Hindlimb muscle (tissue), 1 donor: ENCODE measurements around the gene OR6M1. TPM values are rescaled to one million over a fixed set of nuclear protein-coding genes. Genes with fewer than 3 reads are reported as not detected.

ENCODE experiments used
- DNase-seq: peaks from one replicate; pipeline ENCODE4 v3.0.0-alpha.2; 2013
- polyA plus RNA-seq: library from polyadenylated mRNA; unstranded; fragments of 120-200 nt; gene quantifications from one replicate; pipeline ENCODE4 v1.2.1, GENCODE V29; 2013; ENCODE audit not compliant: insufficient read length

OR6M1 gene, protein sequence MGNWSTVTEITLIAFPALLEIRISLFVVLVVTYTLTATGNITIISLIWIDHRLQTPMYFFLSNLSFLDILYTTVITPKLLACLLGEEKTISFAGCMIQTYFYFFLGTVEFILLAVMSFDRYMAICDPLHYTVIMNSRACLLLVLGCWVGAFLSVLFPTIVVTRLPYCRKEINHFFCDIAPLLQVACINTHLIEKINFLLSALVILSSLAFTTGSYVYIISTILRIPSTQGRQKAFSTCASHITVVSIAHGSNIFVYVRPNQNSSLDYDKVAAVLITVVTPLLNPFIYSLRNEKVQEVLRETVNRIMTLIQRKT
- not detected for polyA plus RNA-seq

DNA sequence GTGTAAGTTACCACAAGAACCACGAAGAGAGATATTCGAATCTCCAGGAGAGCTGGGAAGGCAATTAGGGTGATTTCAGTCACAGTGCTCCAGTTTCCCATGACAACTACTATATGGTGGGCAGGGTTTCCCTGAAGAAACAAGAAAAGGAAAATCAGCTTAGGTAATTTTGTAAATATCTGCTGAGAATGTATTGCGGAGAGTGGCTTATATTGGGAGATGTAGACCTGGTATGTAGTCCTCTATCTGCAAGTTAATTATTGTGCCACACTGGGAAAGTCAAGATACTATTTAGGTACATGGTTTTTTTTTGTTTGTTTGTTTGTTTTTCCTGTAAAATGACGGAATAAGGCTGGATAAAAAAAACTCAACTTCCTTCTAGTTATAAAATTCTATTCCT lies at the start of gene OR6M1:
Gene OR6M1 (minus strand): TSS at position 101 of the 400 bp plus-strand sequence. CDS start 0 bp downstream, at position 101.
- no peak for DNase-seq

DNA sequence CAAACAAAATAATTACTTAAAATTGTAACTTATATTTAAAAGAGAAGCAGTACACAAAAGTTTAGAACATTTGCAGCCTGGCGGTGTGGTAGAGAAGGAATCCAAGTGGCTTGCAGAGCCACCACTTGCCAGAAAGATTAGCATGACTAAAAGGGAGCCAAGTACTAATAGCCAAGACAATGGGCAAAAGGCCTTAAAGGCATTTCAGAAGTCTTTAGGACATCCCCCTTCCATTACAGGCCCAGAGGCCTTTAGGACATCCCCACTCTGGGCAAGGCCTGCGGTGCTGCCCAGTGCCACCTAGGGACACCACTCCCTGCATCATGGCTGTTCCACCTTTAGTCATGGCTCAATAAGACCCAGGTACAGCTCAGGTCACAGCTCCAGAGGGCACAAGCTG lies 46.9 kb upstream of the OR6M1 start:
- no peak for DNase-seq

DNA sequence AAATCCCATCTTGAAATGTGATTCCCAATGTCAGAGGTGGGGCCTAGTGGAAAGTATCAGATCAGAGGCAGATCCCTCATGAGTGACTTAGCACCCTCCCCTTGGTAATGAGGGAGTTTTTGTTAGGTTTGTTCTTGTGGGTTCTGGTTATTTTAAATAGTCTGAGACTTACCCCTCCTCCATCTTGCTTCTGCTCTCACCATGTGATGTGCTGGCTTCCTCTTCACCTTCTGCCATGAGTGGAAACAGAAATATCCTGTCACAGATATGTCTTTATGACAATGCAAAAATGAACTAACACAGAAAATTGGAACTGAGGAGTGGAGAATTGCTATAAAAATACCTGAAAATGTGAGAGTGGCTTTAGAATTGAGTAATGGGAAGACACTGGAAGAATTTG lies 46.2 kb upstream of the OR6M1 start:
- no peak for DNase-seq

- no peak for DNase-seq
Measured at GRCh38 chr11:123851110-123851509, 45.0 kb upstream of the OR6M1 start.

GRCh38 chr11:123841174-123841573 lies 35.0 kb upstream of the OR6M1 start:
- no peak for DNase-seq

DNA sequence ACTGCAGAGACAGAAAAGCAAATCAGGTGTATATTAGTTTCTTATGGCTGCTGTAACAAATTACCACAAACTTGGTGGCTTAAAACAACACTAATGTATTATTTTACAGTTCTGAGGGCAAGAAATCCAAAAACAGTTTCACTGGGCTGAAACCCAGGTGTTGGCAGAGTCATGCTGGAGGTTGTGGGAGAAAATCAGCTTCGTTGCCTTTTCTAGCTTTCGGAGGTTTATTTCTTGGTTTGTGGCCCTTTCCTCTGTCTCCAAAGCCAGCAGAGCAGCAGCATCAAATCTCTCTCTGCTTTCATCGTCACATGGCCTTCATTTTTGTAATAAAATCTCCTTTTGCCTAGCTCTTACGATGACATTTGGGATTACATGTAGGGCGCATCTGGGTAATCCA lies 33.0 kb upstream of the OR6M1 start:
- no peak for DNase-seq

DNA sequence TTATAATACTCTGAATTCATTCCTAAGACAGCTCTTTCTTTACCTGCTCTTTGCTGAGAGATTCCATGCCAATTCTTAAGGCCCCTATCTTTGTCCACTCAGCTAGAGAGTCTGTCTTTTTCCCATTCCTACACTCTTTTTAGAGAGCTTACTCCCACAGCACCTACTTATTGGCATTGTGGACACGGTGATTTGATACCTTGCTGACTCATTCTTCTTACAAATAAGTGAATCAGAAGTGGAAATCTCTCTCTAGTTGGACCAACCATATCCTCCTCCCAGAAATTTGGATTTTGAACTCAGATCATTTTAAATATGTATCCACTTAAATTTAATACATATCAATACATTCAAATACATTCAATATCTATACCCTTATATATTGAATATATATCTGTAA lies 32.5 kb upstream of the OR6M1 start:
- no peak for DNase-seq

DNA sequence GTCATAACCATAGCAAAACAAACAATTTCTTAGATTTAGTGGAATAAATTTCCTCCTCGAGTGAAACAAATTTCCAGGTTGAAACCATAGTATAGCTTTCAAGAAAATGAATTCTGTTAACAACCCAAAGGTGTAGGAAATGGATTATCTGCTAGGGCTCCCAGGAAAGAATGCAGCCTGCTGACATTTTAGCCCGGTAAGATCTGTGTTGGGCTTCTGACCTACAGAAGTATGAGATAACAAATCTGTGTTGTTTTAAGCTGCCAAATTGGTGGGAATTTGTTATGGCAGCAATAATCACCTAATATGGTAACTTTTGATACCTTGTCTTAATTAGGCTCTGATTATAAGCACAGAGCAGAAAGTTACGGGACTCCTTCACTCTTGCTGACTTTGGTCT lies 32.0 kb upstream of the OR6M1 start:
- DNase-seq = no peak

DNA sequence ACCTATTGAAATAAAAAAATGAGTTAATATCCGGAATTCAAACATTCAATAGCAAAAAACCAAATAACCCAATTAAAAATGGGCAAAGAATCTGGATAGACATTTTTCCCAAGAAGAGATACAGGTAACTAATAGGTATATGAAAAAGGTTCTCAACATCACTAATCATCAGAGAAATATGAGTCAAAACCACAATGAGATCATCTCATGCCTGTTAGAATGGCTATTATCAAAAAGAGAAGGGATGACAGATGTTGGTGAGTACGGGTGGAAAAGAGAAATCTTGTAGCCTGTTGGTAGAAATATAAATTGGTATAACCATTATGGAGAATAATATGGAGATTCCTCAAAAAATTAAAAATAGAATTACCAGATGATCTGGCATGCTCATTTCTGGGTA lies 26.9 kb upstream of the OR6M1 start:
- DNase-seq = no peak

GRCh38 chr11:123829745-123830144 lies 23.6 kb upstream of the OR6M1 start:
- DNase-seq = no peak

DNA sequence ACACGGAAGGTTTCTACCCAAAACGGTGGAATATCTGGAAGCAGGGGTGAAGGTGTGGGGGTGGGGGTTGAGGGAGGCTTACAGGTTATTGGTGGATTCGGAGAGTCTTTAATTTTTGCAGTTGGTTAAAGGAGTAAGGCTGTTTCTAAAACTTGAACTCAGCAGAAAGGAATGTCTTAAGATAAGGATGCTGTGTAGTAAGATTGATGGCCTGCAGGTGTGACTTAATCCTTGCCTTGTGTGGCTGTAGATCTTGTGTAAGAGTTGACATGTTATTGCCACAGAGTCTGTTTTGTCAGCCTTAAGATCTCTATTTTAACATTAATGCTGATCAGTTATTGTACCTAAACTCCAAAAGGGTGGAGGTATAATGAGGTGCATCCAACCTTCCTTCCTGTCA lies 16.4 kb upstream of the OR6M1 start:
- DNase-seq = no peak

DNA sequence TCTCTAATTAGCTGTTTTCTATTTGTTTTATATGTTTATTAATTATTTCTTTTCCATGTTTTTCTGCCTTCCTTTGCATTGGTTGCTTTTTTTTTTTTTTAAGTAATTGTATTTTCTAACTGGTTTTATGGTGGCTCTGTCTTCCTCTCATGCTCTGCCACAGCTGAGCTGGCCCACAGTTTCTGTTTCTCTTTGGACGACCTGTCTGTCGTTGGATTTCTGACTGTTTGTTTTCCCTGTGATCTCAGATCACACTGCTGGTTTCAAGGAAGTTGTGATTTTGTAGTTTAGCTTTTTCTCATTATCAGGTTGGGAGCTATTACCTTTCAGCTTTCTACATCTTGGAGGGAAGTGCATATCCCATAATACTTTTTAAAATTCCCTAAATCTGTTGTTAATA lies 15.9 kb upstream of the OR6M1 start:
- DNase-seq = no peak

DNA sequence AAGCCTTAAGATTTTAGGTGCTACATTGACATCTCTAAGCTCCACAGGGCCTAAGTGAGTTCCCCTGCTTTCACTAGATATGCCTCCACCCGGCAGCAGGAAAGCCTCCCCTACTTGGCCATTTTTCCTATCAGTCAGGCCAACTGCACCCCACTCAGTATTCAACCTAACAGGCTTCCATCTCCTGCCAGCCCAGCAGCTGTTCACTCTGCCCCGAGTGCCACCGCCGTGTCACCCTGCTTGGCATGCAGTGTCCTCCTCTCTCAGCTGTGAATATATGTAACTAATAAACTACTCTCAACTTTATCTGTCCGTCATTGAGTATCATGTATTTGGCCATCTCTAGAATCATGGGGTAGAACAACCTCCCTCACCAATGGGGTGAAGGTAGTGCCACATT lies 9.0 kb upstream of the OR6M1 start:
- DNase-seq = no peak

- DNase-seq = no peak
Measured at GRCh38 chr11:123801765-123802164, 4.4 kb downstream of the OR6M1 start.

DNA sequence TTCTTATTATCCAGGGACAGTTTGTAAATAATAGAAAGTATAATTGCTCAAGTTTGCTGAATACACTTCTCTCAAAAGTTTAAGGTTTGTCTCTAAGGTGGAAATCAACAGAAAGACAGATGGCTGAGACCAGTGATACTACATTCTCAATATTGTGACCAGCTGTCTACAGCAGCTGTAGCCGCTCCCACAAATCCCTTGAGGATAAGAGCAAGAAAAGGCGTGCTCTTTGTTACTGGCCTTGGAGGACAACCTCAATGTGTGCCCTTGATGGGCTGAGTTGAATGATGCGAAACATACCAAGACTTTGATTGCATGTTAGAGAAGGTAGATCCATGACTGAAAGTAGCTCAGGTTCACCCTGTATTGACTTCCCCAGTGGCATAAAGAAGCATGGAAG lies 6.1 kb downstream of the OR6M1 start:
- peak; percentile 21 for DNase-seq

DNA sequence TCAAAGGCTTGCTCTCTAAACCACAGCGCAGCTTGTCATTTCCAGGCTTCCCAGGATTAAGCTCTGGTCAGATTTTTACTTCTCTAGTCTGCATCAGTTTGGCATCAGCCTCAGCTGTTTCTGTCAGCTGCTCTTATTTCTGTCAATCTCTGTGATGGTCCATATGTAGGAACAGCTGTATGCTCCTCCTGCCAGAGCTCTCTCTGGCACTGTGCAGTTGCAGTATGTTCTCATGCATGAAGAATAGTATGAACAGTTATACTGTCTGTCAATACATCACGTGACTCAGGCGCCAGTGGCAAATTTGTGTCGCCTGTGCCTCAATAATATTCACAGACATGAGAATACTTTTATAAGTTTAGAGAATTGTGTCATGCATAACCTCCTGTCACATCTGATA lies 6.7 kb downstream of the OR6M1 start:
- DNase-seq = peak; percentile 46

GRCh38 chr11:123798513-123799252 lies 7.5 kb downstream of the OR6M1 start:
- DNase-seq = no peak

- no peak for DNase-seq
Measured at GRCh38 chr11:123798079-123798478, 8.1 kb downstream of the OR6M1 start.

- no peak for DNase-seq
Measured at GRCh38 chr11:123797541-123797940, 8.6 kb downstream of the OR6M1 start.

- DNase-seq = no peak
Measured at GRCh38 chr11:123797114-123797513, 9.0 kb downstream of the OR6M1 start.

DNA sequence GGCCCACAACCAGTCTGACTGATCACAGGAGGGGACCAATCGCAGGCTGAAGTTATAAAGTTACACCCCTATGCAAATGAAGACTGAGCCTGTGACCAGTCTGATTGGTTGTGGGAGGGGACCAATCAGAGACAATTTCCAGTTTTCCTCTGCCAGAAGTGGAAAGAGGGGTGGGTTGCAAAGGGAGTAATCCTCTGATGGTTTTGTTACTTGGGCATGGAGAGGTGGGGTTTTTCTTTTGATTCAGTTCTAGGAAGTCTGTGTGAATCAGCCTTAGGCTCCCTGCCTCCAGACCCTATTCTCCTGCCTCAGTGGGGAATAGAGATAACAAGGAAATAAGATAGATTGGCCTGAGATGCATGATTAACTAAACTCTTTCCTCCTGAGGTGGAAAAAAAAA lies 9.9 kb downstream of the OR6M1 start:
- DNase-seq = no peak

- DNase-seq = no peak
Measured at GRCh38 chr11:123783536-123783935, 22.6 kb downstream of the OR6M1 start.

DNA sequence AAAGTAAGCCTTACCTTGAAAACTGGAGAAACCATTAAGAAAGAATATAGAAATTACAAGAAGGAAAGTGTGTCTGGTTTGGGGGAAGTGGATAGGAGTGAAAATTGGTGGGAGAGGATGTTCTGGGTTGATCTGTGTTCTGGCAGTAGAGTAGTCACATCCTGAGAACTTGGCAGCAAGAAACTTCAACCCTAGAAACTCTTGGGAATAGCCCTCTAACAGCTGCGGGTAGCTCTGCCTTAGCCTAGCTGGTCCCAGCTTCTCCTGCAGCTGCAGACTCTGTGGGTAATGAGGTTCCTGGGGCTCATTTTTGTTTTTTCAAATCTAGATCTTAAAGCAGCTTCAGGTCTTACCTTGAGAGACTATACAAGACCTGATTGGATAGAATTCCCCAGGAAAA lies 27.6 kb downstream of the OR6M1 start:
- DNase-seq = no peak
